H9 (cell line): ENCODE results near the gene SLC12A5. TPM values are rescaled to one million over a fixed set of nuclear protein-coding genes. Genes with fewer than 3 reads are reported as not detected.

Source experiments
- DNase-seq: peaks from one replicate; pipeline ENCODE4 v3.0.0-alpha.2; 2017
- H2AFZ ChIP-seq: one replicate; pipeline ENCODE4 v1.6.1; 2013; ENCODE audit warnings: mild to moderate bottlenecking, low read length, control low read depth, moderate library complexity
- H2AK5ac ChIP-seq: 2 replicates; pipeline ENCODE4 v1.6.1; 2013; ENCODE audit warnings: low read length, control low read depth, mixed read lengths; ENCODE audit not compliant: insufficient read length
- H2BK120ac ChIP-seq: one replicate; pipeline ENCODE4 v1.6.1; 2013; ENCODE audit warnings: low read depth, mild to moderate bottlenecking, low read length, control low read depth, inconsistent platforms; ENCODE audit not compliant: poor library complexity, severe bottlenecking
- H2BK12ac ChIP-seq: 2 replicates; pipeline ENCODE4 v1.6.1; 2013; ENCODE audit warnings: low read length, control low read depth, mixed read lengths, low read depth; ENCODE audit not compliant: insufficient read length
- H2BK15ac ChIP-seq: 2 replicates; pipeline ENCODE4 v1.6.1; 2013; ENCODE audit warnings: low read depth, low read length, control low read depth
- H2BK20ac ChIP-seq: one replicate; pipeline ENCODE4 v1.6.1; 2013; ENCODE audit warnings: low read depth, mild to moderate bottlenecking, low read length, control low read depth, inconsistent platforms; ENCODE audit not compliant: poor library complexity, severe bottlenecking
- H2BK5ac ChIP-seq: 2 replicates; pipeline ENCODE4 v1.6.1; 2013; ENCODE audit warnings: low read length, control low read depth, mixed read lengths; ENCODE audit not compliant: insufficient read length
- H3K14ac ChIP-seq: 2 replicates; pipeline ENCODE4 v1.6.1; 2013; ENCODE audit warnings: low read length, control low read depth; ENCODE audit not compliant: insufficient read depth
- H3K18ac ChIP-seq: 2 replicates; pipeline ENCODE4 v1.6.1; 2013; ENCODE audit warnings: low read depth, mild to moderate bottlenecking, mixed read lengths, low read length, control low read depth; ENCODE audit not compliant: insufficient read length
- H3K23ac ChIP-seq: 2 replicates; pipeline ENCODE4 v1.6.1; 2013; ENCODE audit warnings: low read length, control low read depth, mixed read lengths, low read depth; ENCODE audit not compliant: insufficient read length
- H3K23me2 ChIP-seq: 2 replicates; pipeline ENCODE4 v1.6.1; 2013; ENCODE audit warnings: low read depth, mild to moderate bottlenecking, mixed read lengths, low read length, control low read depth; ENCODE audit not compliant: insufficient read length, poor library complexity, severe bottlenecking
- H3K27ac ChIP-seq: 2 replicates; pipeline ENCODE4 v1.5.1; 2013; ENCODE audit warnings: low read length, control low read depth, mixed read lengths, low read depth; ENCODE audit not compliant: insufficient read length
- H3K27me3 ChIP-seq: 2 replicates; pipeline ENCODE4 v1.6.1; 2013; ENCODE audit warnings: low read length, control low read depth, inconsistent platforms; ENCODE audit not compliant: insufficient read depth
- H3K4ac ChIP-seq: 2 replicates; pipeline ENCODE4 v1.6.1; 2013; ENCODE audit warnings: low read depth, mild to moderate bottlenecking, control low read depth, inconsistent platforms, low read length, moderate library complexity
- H3K4me1 ChIP-seq: 2 replicates; pipeline ENCODE4 v1.6.1; 2013; ENCODE audit warnings: low read length, control low read depth, inconsistent platforms; ENCODE audit not compliant: insufficient read depth
- H3K4me2 ChIP-seq: 2 replicates; pipeline ENCODE4 v1.6.1; 2013; ENCODE audit warnings: low read length, control low read depth, mixed read lengths; ENCODE audit not compliant: insufficient read length, insufficient read depth
- H3K56ac ChIP-seq: 2 replicates; pipeline ENCODE4 v1.6.1; 2013; ENCODE audit warnings: low read depth, mild to moderate bottlenecking, mixed read lengths, low read length, control low read depth; ENCODE audit not compliant: insufficient read length
- H3K79me1 ChIP-seq: 2 replicates; pipeline ENCODE4 v1.6.1; 2013; ENCODE audit warnings: low read depth, mild to moderate bottlenecking, moderate library complexity, low read length, control low read depth, inconsistent platforms; ENCODE audit not compliant: insufficient read depth, poor library complexity, severe bottlenecking
- H3K79me2 ChIP-seq: 2 replicates; pipeline ENCODE4 v1.6.1; 2013; ENCODE audit warnings: low read length, control low read depth, inconsistent platforms; ENCODE audit not compliant: insufficient read depth
- H3K9ac ChIP-seq: 2 replicates; pipeline ENCODE4 v1.6.1; 2013; ENCODE audit warnings: low read length, control low read depth, mixed read lengths; ENCODE audit not compliant: insufficient read length; ENCODE audit errors: extremely low read depth
- H3K9me3 ChIP-seq: one replicate; pipeline ENCODE4 v1.6.1; 2013; ENCODE audit warnings: low read depth, low read length, inconsistent platforms; ENCODE audit not compliant: control insufficient read depth
- H3T11ph ChIP-seq: one replicate; pipeline ENCODE4 v1.6.1; 2013; ENCODE audit warnings: mild to moderate bottlenecking, low read length, control low read depth, inconsistent platforms
- H4K20me1 ChIP-seq: one replicate; pipeline ENCODE4 v1.6.1; 2013; ENCODE audit not compliant: control insufficient read depth, insufficient read length, insufficient read depth
- H4K5ac ChIP-seq: 2 replicates; pipeline ENCODE4 v1.6.1; 2013; ENCODE audit warnings: low read depth, mild to moderate bottlenecking, mixed read lengths, low read length, control low read depth; ENCODE audit not compliant: insufficient read length
- H4K8ac ChIP-seq: replicated peaks from 2 replicates; pipeline ENCODE4 v1.6.1; 2013; ENCODE audit warnings: low read length, control low read depth, mixed read lengths, low read depth; ENCODE audit not compliant: insufficient read length
- H4K91ac ChIP-seq: 2 replicates; pipeline ENCODE4 v1.6.1; 2013; ENCODE audit warnings: low read depth, mild to moderate bottlenecking, moderate library complexity, mixed read lengths, low read length, control low read depth; ENCODE audit not compliant: insufficient read length
- H3K27ac Mint-ChIP-seq, 3 experiments: 2 replicates in 2 of 3; 3 replicates in 1 of 3; pipeline ENCODE4 v1.8.0; 2020 to 2021; ENCODE audit warnings: mixed read lengths in 3 of 3, mild to moderate bottlenecking in 1 of 3, moderate library complexity in 1 of 3
- H3K27me3 Mint-ChIP-seq: 2 replicates; pipeline ENCODE4 v1.8.0; 2021; ENCODE audit warnings: low read depth, mild to moderate bottlenecking, moderate library complexity, mixed read lengths
- H3K36me3 Mint-ChIP-seq, 3 experiments: 2 replicates in 2 of 3; 3 replicates in 1 of 3; pipeline ENCODE4 v1.8.0; 2020 to 2021; ENCODE audit warnings: low read depth in 3 of 3, mixed read lengths in 3 of 3; ENCODE audit not compliant: insufficient read depth in 1 of 3
- H3K4me1 Mint-ChIP-seq, 2 experiments: 2 replicates each; pipeline ENCODE4 v1.8.0; 2020; ENCODE audit warnings: mixed read lengths in 2 of 2
- H3K4me3 Mint-ChIP-seq, 2 experiments: 2 replicates in 1 of 2; 3 replicates in 1 of 2; pipeline ENCODE4 v1.8.0; 2020 to 2021; ENCODE audit warnings: mild to moderate bottlenecking in 2 of 2, mixed read lengths in 2 of 2, moderate library complexity in 1 of 2
- H3K9me3 Mint-ChIP-seq, 2 experiments: 2 replicates in 1 of 2; 3 replicates in 1 of 2; pipeline ENCODE4 v1.8.0; 2020; ENCODE audit warnings: mild to moderate bottlenecking in 2 of 2, mixed read lengths in 2 of 2, moderate library complexity in 1 of 2
- CTCF ChIP-seq: fragments of 200-600 bp; sonication (generic); conservative IDR thresholded peaks from 3 replicates; pipeline ENCODE4 v1.8.0; 2021; ENCODE audit warnings: antibody characterized with exemption, mild to moderate bottlenecking
- WGBS: extraction: QIAGEN DNeasy Blood & Tissue Kit; methylation state at CpG from one replicate; pipeline ENCODE4 v1.1.7; 2013; ENCODE audit warnings: missing lambda C conversion rate, low lambda C conversion rate, mixed read lengths; ENCODE audit not compliant: insufficient read length; ENCODE audit errors: extremely low coverage; 5-methylcytosine and 5-hydroxymethylcytosine counted together
- long read RNA-seq: library from polyadenylated mRNA; unstranded; transcript quantifications from one replicate; pipeline ENCODE4 v2.0.0, GENCODE V29; 2020
- total RNA-seq: library from RNA; stranded (reverse); gene quantifications from 2 replicates; pipeline ENCODE4 v1.2.1, GENCODE V29; 2021

Gene SLC12A5
- total RNA-seq = 7.3 and 8.7 TPM in 2 replicates
- long read RNA-seq, partial matches to known transcripts = 1 of 5 reads
- long read RNA-seq, other reads (novel, unspliced or antisense) = 2 of 5 reads

DNA sequence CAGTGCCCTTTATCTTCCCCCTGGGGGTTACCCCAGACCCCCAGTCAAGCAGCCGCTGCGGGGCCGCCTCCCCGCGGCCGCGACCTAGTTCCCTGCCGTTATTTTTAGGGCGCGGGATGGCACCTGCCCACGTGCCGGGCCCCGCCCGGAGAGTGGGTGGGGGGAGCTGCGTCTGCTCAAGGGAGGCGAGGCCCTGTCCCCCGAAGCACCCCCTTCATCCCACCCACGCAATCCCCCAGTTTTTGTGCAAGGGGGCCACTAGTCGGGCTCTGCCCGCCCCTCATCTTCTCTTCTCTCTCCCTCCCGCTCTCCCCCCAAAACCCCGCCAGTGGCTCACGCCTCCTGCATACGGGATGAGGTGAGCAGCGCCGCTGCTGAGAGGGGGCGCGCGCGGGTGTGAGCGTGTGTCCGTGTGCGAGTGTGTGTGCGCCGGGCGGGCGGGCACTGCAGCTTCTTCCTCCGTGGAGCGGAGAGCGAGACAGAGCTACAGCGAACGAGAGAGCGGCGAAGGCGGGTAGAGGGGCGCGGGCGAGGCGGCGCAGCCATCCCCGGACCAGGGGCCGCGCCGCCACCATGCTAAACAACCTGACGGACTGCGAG lies at the start of gene SLC12A5:
SLC12A5 (plus strand) TSS at position 444 of the 600 bp plus-strand sequence; CDS start at position 574, 130 bp downstream.
- Histone ChIP-seq H4K8ac (no peak within 1 kb of the TSS), H2AK5ac (no peak within 1 kb of the TSS), H4K20me1 (no peaks in the 10 kb centered on the region), H2BK12ac (no peak within 1 kb of the TSS), H3K18ac (no peak within 1 kb of the TSS), H2BK5ac (no peak within 1 kb of the TSS), H3K79me1 (no peaks in the 10 kb centered on the region), H3K27ac (no peak within 1 kb of the TSS), H2BK15ac (no peak within 1 kb of the TSS), H3K9ac (no peak within 1 kb of the TSS), H3K4me2 (no peak within 1 kb of the TSS), H2AFZ (no peak within 1 kb of the TSS), H3K23me2 (peaks cover 4% of the 10 kb centered on the region), H3K9me3 (no peaks in the 10 kb centered on the region), H3K4me1 (no peaks in the 10 kb centered on the region), H3K56ac (no peak within 1 kb of the TSS), H3K79me2 (no peaks in the 10 kb centered on the region), H4K91ac (no peak within 1 kb of the TSS), H3K14ac (no peak within 1 kb of the TSS), H3K4ac (no peak within 1 kb of the TSS), H4K5ac (no peak within 1 kb of the TSS), H2BK120ac (no peak within 1 kb of the TSS), H3T11ph (no peak within 1 kb of the TSS), H3K27me3 (peaks cover 61% of the 10 kb centered on the region), H3K23ac (no peak within 1 kb of the TSS), H2BK20ac (no peak within 1 kb of the TSS)
- H3K9me3 Mint-ChIP-seq = peaks cover 0 to 3% of the 10 kb centered on the region in 2 experiments; a peak in 2 of 5 replicates
- no peak within 1 kb of the TSS for H3K27ac Mint-ChIP-seq
- no CpG with 5 or more reads among the region's 56 CpGs for WGBS
- TF ChIP-seq CTCF = no peak
- H3K4me1 Mint-ChIP-seq = peaks cover 0 to 24% of the 10 kb centered on the region in 2 experiments; a peak in 3 of 4 replicates
- no peaks in the 10 kb centered on the region for H3K36me3 Mint-ChIP-seq
- H3K4me3 Mint-ChIP-seq = peak within 1 kb of the TSS; percentile 36 to 69; a peak in 3 of 5 replicates
- no peak for DNase-seq
- peaks cover 99% of the 10 kb centered on the region for H3K27me3 Mint-ChIP-seq
